BLaER1 treated with 17β-estradiol and CSF1 and Interleukin-3, amounts not matched to agents 10 nM and 100 nM (cell line): ENCODE results near the gene TTL.
"Not testable (repeated sequence)": the region's sequence is repeated elsewhere in the genome, so short reads cannot be mapped to it uniquely, and the experiment has no call there.

Experiments used
- H3K27ac ChIP-seq, 11 experiments: shearing (Covaris generic); formaldehyde crosslinking; 2 replicates each; pipeline ENCODE4 v1.8.1; 2022
- H3K27me3 ChIP-seq, 11 experiments: shearing (Covaris generic); formaldehyde crosslinking; 2 replicates each; pipeline ENCODE4 v1.8.1; 2022
- H3K36me3 ChIP-seq, 11 experiments: shearing (Covaris generic); formaldehyde crosslinking; 2 replicates each; pipeline ENCODE4 v1.8.1; 2022
- H3K4me1 ChIP-seq, 10 experiments: shearing (Covaris generic); formaldehyde crosslinking; 2 replicates each; pipeline ENCODE4 v1.8.1; 2022
- H3K4me2 ChIP-seq, 11 experiments: shearing (Covaris generic); formaldehyde crosslinking; 2 replicates each; pipeline ENCODE4 v1.8.1; 2022
- H3K4me3 ChIP-seq, 10 experiments: shearing (Covaris generic); formaldehyde crosslinking; 2 replicates each; pipeline ENCODE4 v1.8.1; 2022
- H3K9ac ChIP-seq, 11 experiments: shearing (Covaris generic); formaldehyde crosslinking; 2 replicates each; pipeline ENCODE4 v1.8.1; 2022
- H3K9me3 ChIP-seq, 11 experiments: shearing (Covaris generic); formaldehyde crosslinking; replicated peaks in 1 of 11; 2 replicates each; pipeline ENCODE4 v1.8.1; 2022
- H4K20me1 ChIP-seq, 11 experiments: shearing (Covaris generic); formaldehyde crosslinking; 2 replicates each; pipeline ENCODE4 v1.8.1; 2022
- Cebpa-rat ChIP-seq, 11 experiments: shearing (Covaris generic); IDR thresholded peaks; 2 replicates each; pipeline ENCODE4 v1.8.1; 2022

Gene TTL

GRCh38 chr2:112534826-112535225, 52.9 kb downstream of the TTL start:
- Histone ChIP-seq H3K4me2 (no peak overlapping the region), H3K9ac (no peak overlapping the region), H3K9me3 (peaks cover 0 to 4% (median 0%) of the 10 kb centered on the region in 11 experiments; a peak in 1 of 22 replicates), H3K4me1 (peaks cover 0 to 9% (median 6%) of the 10 kb centered on the region in 10 experiments; a peak in 15 of 20 replicates), H3K27ac (no peak overlapping the region), H3K36me3 (peaks cover 39 to 70% (median 41%) of the 10 kb centered on the region in 11 experiments), H3K27me3 (no peaks in the 10 kb centered on the region), H3K4me3 (no peak overlapping the region), H4K20me1 (peaks cover 0 to 4% (median 0%) of the 10 kb centered on the region in 11 experiments; a peak in 1 of 22 replicates)
- no peak for TF ChIP-seq Cebpa-rat (IDR thresholded peaks at IDR 0.05)

- H3K27me3 ChIP-seq, H3K9ac ChIP-seq, H3K9me3 ChIP-seq, H3K4me2 ChIP-seq, H3K4me3 ChIP-seq, H4K20me1 ChIP-seq, H3K27ac ChIP-seq: not testable (repeated sequence)
- H3K36me3 ChIP-seq = peaks cover 20 to 53% (median 23%) of the 10 kb centered on the region in 11 experiments
- peaks cover 8 to 16% (median 12%) of the 10 kb centered on the region in 10 experiments; a peak in 17 of 20 replicates for H3K4me1 ChIP-seq
Measured at GRCh38 chr2:112536665-112537064, 54.7 kb downstream of the TTL start.

GRCh38 chr2:112539306-112539705, 57.4 kb downstream of the TTL start:
- Histone ChIP-seq H3K4me2 (no peak overlapping the region), H3K27me3 (no peaks in the 10 kb centered on the region), H3K4me3 (no peak overlapping the region), H3K36me3 (peaks cover 0 to 26% (median 4%) of the 10 kb centered on the region in 11 experiments; a peak in 6 of 22 replicates), H3K4me1 (peaks cover 19 to 28% (median 23%) of the 10 kb centered on the region in 10 experiments), H4K20me1 (peaks cover 0 to 15% (median 10%) of the 10 kb centered on the region in 11 experiments; a peak in 11 of 22 replicates), H3K9ac (no peak overlapping the region), H3K9me3 (peaks cover 0 to 4% (median 0%) of the 10 kb centered on the region in 11 experiments; a peak in 1 of 22 replicates), H3K27ac (no peak overlapping the region)
- TF ChIP-seq Cebpa-rat (IDR thresholded peaks at IDR 0.05) = no peak

GRCh38 chr2:112540906-112541305, 59.0 kb downstream of the TTL start:
- Histone ChIP-seq H3K36me3 (peaks cover 8 to 24% (median 10%) of the 10 kb centered on the region in 11 experiments; a peak in 21 of 22 replicates), H3K9me3 (peaks cover 0 to 4% (median 0%) of the 10 kb centered on the region in 11 experiments; a peak in 1 of 22 replicates), H4K20me1 (peaks cover 0 to 31% (median 23%) of the 10 kb centered on the region in 11 experiments; a peak in 13 of 22 replicates), H3K9ac (peak overlapping the region; percentile 82 to 96 (median 91)), H3K4me1 (peaks cover 19 to 40% (median 31%) of the 10 kb centered on the region in 10 experiments), H3K4me3 (peak overlapping the region; percentile 74 to 96 (median 86)), H3K4me2 (peak overlapping the region; percentile 76 to 99 (median 88)), H3K27ac (peak overlapping the region; percentile 88 to 98 (median 92); a peak in 21 of 22 replicates), H3K27me3 (no peaks in the 10 kb centered on the region)
- no peak for TF ChIP-seq Cebpa-rat (IDR thresholded peaks at IDR 0.05)

GRCh38 chr2:112541315-112542122, 59.6 kb downstream of the TTL start:
- TF ChIP-seq Cebpa-rat (IDR thresholded peaks at IDR 0.05) = no peak
- Histone ChIP-seq H3K4me2 (peak overlapping the region; percentile 76 to 99 (median 88)), H4K20me1 (peaks cover 0 to 38% (median 28%) of the 10 kb centered on the region in 11 experiments; a peak in 13 of 22 replicates), H3K9ac (peak overlapping the region; percentile 82 to 96 (median 91)), H3K27me3 (no peaks in the 10 kb centered on the region), H3K4me3 (peak overlapping the region; percentile 74 to 96 (median 86)), H3K9me3 (0 out of 22 replicates have a peak, but pooled peaks cover 0 to 2% (median 0%) of the 10 kb centered on the region in 11 experiments), H3K4me1 (peaks cover 19 to 42% (median 31%) of the 10 kb centered on the region in 10 experiments), H3K36me3 (peaks cover 12 to 22% (median 15%) of the 10 kb centered on the region in 11 experiments; a peak in 21 of 22 replicates), H3K27ac (peak overlapping the region; percentile 88 to 98 (median 92))

GRCh38 chr2:112542123-112542983, 60.4 kb downstream of the TTL start, which contains the start of gene POLR1B:
Gene POLR1B, plus strand, starts transcription at chr2:112542465. Its CDS starts 30 bp downstream, at chr2:112542495.
- Histone ChIP-seq H3K4me2 (peak within 1 kb of the TSS; percentile 83 to 99 (median 90)), H3K9ac (peak within 1 kb of the TSS; percentile 82 to 96 (median 91)), H3K4me1 (peaks cover 27 to 51% (median 36%) of the 10 kb centered on the region in 10 experiments), H3K27me3 (no peaks in the 10 kb centered on the region), H3K36me3 (peaks cover 15 to 25% (median 20%) of the 10 kb centered on the region in 11 experiments), H3K27ac (peak within 1 kb of the TSS; percentile 88 to 98 (median 92)), H4K20me1 (peaks cover 0 to 46% (median 35%) of the 10 kb centered on the region in 11 experiments; a peak in 14 of 22 replicates), H3K4me3 (peak within 1 kb of the TSS; percentile 74 to 96 (median 86)), H3K9me3 (no peaks in the 10 kb centered on the region)
- TF ChIP-seq Cebpa-rat (IDR thresholded peaks at IDR 0.05) = no peak

- H3K27ac ChIP-seq = peak overlapping the region in 10 of 11 experiments; percentile 88 to 98 (median 93); a peak in 19 of 22 replicates
- peak overlapping the region; percentile 82 to 96 (median 91) for H3K9ac ChIP-seq
- peaks cover 0 to 54% (median 40%) of the 10 kb centered on the region in 11 experiments; a peak in 14 of 22 replicates for H4K20me1 ChIP-seq
- H3K4me2 ChIP-seq = peak overlapping the region; percentile 83 to 99 (median 90)
- H3K9me3 ChIP-seq = no peaks in the 10 kb centered on the region
- H3K36me3 ChIP-seq = peaks cover 22 to 32% (median 28%) of the 10 kb centered on the region in 11 experiments
- H3K27me3 ChIP-seq = no peaks in the 10 kb centered on the region
- H3K4me3 ChIP-seq = peak overlapping the region; percentile 74 to 96 (median 86)
- TF ChIP-seq Cebpa-rat (IDR thresholded peaks at IDR 0.05) = no peak
- H3K4me1 ChIP-seq = peaks cover 28 to 56% (median 39%) of the 10 kb centered on the region in 10 experiments
Measured at GRCh38 chr2:112542984-112543661, 61.2 kb downstream of the TTL start.

GRCh38 chr2:112547333-112547732, 65.4 kb downstream of the TTL start:
- H3K27ac ChIP-seq = peak overlapping the region in 7 of 11 experiments; percentile 27 to 51 (median 36); a peak in 6 of 22 replicates
- peak in 2 of 11 experiments; percentile 15 to 41; a peak in 2 of 22 replicates for TF ChIP-seq Cebpa-rat (IDR thresholded peaks at IDR 0.05)
- peaks cover 18 to 41% (median 29%) of the 10 kb centered on the region in 10 experiments for H3K4me1 ChIP-seq
- peak overlapping the region in 7 of 11 experiments; percentile 23 to 59 (median 34); a peak in 9 of 22 replicates for H3K4me2 ChIP-seq
- peaks cover 0 to 94% (median 55%) of the 10 kb centered on the region in 11 experiments; a peak in 17 of 22 replicates for H4K20me1 ChIP-seq
- H3K9ac ChIP-seq = no peak overlapping the region
- no peaks in the 10 kb centered on the region for H3K27me3 ChIP-seq
- H3K9me3 ChIP-seq = no peaks in the 10 kb centered on the region
- H3K36me3 ChIP-seq = peaks cover 62 to 74% (median 70%) of the 10 kb centered on the region in 11 experiments
- H3K4me3 ChIP-seq = no peak overlapping the region
